Measurements from ENCODE around the gene THRB.

DNA sequence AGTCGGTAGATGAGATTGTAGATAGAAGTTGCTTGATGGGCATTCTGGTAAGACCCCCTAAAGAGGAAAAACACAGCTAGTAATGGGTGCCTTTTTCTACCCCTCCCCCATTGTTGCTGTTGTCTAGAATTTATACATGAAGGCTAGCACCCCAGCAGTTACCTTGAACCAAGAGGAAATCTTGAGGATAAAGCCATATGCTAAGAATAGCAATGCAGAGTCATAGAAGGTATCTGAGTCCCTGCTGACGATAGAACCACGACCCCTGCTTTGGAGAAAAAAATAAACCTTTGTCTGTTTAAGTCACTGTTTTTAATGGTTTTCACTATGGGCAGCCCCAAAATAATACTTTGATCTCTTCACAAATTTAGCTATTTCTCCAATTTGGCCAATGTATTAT, 162.6 kb downstream of the THRB start:
- TF ChIP-seq, protein P1, sequence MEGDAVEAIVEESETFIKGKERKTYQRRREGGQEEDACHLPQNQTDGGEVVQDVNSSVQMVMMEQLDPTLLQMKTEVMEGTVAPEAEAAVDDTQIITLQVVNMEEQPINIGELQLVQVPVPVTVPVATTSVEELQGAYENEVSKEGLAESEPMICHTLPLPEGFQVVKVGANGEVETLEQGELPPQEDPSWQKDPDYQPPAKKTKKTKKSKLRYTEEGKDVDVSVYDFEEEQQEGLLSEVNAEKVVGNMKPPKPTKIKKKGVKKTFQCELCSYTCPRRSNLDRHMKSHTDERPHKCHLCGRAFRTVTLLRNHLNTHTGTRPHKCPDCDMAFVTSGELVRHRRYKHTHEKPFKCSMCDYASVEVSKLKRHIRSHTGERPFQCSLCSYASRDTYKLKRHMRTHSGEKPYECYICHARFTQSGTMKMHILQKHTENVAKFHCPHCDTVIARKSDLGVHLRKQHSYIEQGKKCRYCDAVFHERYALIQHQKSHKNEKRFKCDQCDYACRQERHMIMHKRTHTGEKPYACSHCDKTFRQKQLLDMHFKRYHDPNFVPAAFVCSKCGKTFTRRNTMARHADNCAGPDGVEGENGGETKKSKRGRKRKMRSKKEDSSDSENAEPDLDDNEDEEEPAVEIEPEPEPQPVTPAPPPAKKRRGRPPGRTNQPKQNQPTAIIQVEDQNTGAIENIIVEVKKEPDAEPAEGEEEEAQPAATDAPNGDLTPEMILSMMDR (conservative IDR thresholded peaks at IDR 0.05): no peak
- no peak for TF ChIP-seq EZH2 (IDR thresholded peaks at IDR 0.05; ENCODE audit: low read depth)
